Ovary (tissue), 3 donors: ENCODE data around the gene PTPA.

Source experiments
- CTCF ChIP-seq, 3 donors: fragments of 450-650 bp in 2 of 3; fragments of 200-600 bp in 1 of 3; IDR thresholded peaks; one replicate each; pipeline versions ENCODE4 v1.5.1 to v1.8.0; 2016 to 2022; ENCODE audit warnings: antibody characterized with exemption in 3 of 3, mild to moderate bottlenecking in 1 of 3
- EP300 ChIP-seq: sonication (generic); formaldehyde crosslinking; IDR thresholded peaks from one replicate; pipeline ENCODE4 v1.6.1; 2017; ENCODE audit warnings: antibody characterized with exemption
- POLR2A ChIP-seq: fragments of 450-650 bp; IDR thresholded peaks from one replicate; pipeline ENCODE4 v1.6.1; 2017; ENCODE audit warnings: antibody characterized with exemption, mild to moderate bottlenecking, moderate library complexity
- donor health status: DM: no; HTN: no; CAD: no.

- TF ChIP-seq EP300: no peak
- no peak for TF ChIP-seq POLR2A
- TF ChIP-seq CTCF (IDR thresholded peaks at IDR 0.05): no peak
Observed at GRCh38 chr9:129193655-129194054, 82.4 kb downstream of the PTPA start.
